Glutamatergic neuron (in vitro differentiated cells): ENCODE results near the gene USH1G. TPM values are rescaled to one million over a fixed set of nuclear protein-coding genes. Genes with fewer than 3 reads are reported as not detected.
"Not testable (repeated sequence)": the region's sequence is repeated elsewhere in the genome, so short reads cannot be mapped to it uniquely, and the experiment has no call there.

Source experiments
- DNase-seq: peaks from one replicate; pipeline ENCODE4 v3.0.0; 2022
- H3K27ac Mint-ChIP-seq: one replicate; pipeline ENCODE4 v1.8.0; 2020; ENCODE audit warnings: mild to moderate bottlenecking, mixed read lengths, inconsistent platforms; ENCODE audit not compliant: unreplicated experiment
- H3K27me3 Mint-ChIP-seq: one replicate; pipeline ENCODE4 v1.8.0; 2020; ENCODE audit warnings: mild to moderate bottlenecking, moderate library complexity, mixed read lengths, inconsistent platforms; ENCODE audit not compliant: unreplicated experiment
- H3K36me3 Mint-ChIP-seq: one replicate; pipeline ENCODE4 v1.8.0; 2020; ENCODE audit warnings: mild to moderate bottlenecking, mixed read lengths, inconsistent platforms; ENCODE audit not compliant: unreplicated experiment
- H3K4me1 Mint-ChIP-seq: one replicate; pipeline ENCODE4 v1.8.0; 2020; ENCODE audit warnings: mild to moderate bottlenecking, low read depth, mixed read lengths, inconsistent platforms; ENCODE audit not compliant: unreplicated experiment
- H3K4me3 Mint-ChIP-seq: one replicate; pipeline ENCODE4 v1.8.0; 2020; ENCODE audit warnings: mild to moderate bottlenecking, mixed read lengths, inconsistent platforms; ENCODE audit not compliant: unreplicated experiment
- H3K9me3 Mint-ChIP-seq: one replicate; pipeline ENCODE4 v1.8.0; 2020; ENCODE audit warnings: mild to moderate bottlenecking, moderate library complexity, mixed read lengths, inconsistent platforms; ENCODE audit not compliant: unreplicated experiment
- CTCF ChIP-seq: fragments of 200-600 bp; sonication (generic); IDR thresholded peaks from one replicate; pipeline ENCODE4 v1.5.0; 2021; ENCODE audit not compliant: partially characterized antibody, unreplicated experiment
- total RNA-seq: library from RNA; stranded (reverse); fragmentation: NEBNext Ultra II Directional; extraction: Animal tissue kit (Norgen Biotek cat#: 25700); gene quantifications from one replicate; pipeline ENCODE4 v1.2.1, GENCODE V29; 2021; ENCODE audit not compliant: unreplicated experiment

USH1G gene
- total RNA-seq, 1 donor from 2014 or later = 0.12 TPM

GRCh38 chr17:74872313-74873036, 50.6 kb downstream of the USH1G start, which contains the start of gene FDXR:
FDXR (minus strand) TSS chr17:74872994; CDS start chr17:74872944, 50 bp downstream.
- no peak for TF ChIP-seq CTCF
- Mint-ChIP-seq H3K4me3 (peak within 1 kb of the TSS; percentile 90), H3K27ac (peak within 1 kb of the TSS; percentile 87), H3K27me3 (peaks cover 18% of the 10 kb centered on the region), H3K4me1 (peaks cover 6% of the 10 kb centered on the region), H3K9me3 (peaks cover 12% of the 10 kb centered on the region), H3K36me3 (no peaks in the 10 kb centered on the region)
- no peak for DNase-seq

GRCh38 chr17:74871356-74872076, 51.5 kb downstream of the USH1G start:
- Mint-ChIP-seq H3K36me3 (no peaks in the 10 kb centered on the region), H3K27ac (no peak overlapping the region), H3K27me3 (peaks cover 18% of the 10 kb centered on the region), H3K4me1 (peaks cover 6% of the 10 kb centered on the region), H3K9me3 (peaks cover 12% of the 10 kb centered on the region), H3K4me3 (peak overlapping the region; percentile 77)
- no peak for TF ChIP-seq CTCF
- DNase-seq = no peak

GRCh38 chr17:74870512-74870911, 52.5 kb downstream of the USH1G start:
- DNase-seq = no peak
- TF ChIP-seq CTCF = no peak
- no peak overlapping the region for H3K27ac Mint-ChIP-seq
- H3K4me3 Mint-ChIP-seq = no peak overlapping the region
- H3K9me3 Mint-ChIP-seq = peaks cover 12% of the 10 kb centered on the region
- H3K4me1 Mint-ChIP-seq = peaks cover 6% of the 10 kb centered on the region
- no peaks in the 10 kb centered on the region for H3K36me3 Mint-ChIP-seq
- peaks cover 16% of the 10 kb centered on the region for H3K27me3 Mint-ChIP-seq

GRCh38 chr17:74870028-74870427, 53.0 kb downstream of the USH1G start:
- H3K9me3 Mint-ChIP-seq = peaks cover 12% of the 10 kb centered on the region
- not testable (repeated sequence) for H3K4me3 Mint-ChIP-seq, H3K4me1 Mint-ChIP-seq, H3K27ac Mint-ChIP-seq, H3K36me3 Mint-ChIP-seq, DNase-seq
- peaks cover 16% of the 10 kb centered on the region for H3K27me3 Mint-ChIP-seq

- Mint-ChIP-seq H3K9me3 (peaks cover 11% of the 10 kb centered on the region), H3K4me3 (no peak overlapping the region), H3K27ac (no peak overlapping the region), H3K27me3 (peaks cover 16% of the 10 kb centered on the region), H3K4me1 (peaks cover 5% of the 10 kb centered on the region), H3K36me3 (no peaks in the 10 kb centered on the region)
- DNase-seq = no peak
- no peak for TF ChIP-seq CTCF
These were observed 54.2 kb downstream of the USH1G start for GRCh38 chr17:74868908-74869255.
